ENCODE data around the gene DUOX2. TPM values are rescaled to one million over a fixed set of nuclear protein-coding genes. Genes with fewer than 3 reads are reported as not detected.

Gene DUOX2
- total RNA-seq, 1 donor from 2014 or later: 0.05 TPM

DNA sequence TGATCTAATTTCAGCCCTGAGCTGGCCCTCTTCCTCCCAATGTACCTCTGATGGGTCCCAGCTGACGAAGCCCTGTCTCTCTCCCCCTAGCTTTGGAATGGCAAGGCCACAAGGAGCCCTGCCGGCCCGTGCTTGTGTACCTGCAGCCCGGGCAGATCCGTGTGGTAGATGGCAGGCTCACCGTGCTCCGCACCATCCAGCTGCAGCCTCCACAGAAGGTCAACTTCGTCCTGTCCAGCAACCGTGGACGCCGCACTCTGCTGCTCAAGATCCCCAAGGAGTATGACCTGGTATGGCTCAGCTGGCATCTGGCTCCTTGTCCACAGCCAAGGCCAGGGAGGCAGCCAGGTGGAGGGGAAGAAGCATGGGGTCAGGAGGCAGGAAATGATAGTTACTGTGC is 30.0 kb upstream of the DUOX2 start:
- TF ChIP-seq, protein P1, sequence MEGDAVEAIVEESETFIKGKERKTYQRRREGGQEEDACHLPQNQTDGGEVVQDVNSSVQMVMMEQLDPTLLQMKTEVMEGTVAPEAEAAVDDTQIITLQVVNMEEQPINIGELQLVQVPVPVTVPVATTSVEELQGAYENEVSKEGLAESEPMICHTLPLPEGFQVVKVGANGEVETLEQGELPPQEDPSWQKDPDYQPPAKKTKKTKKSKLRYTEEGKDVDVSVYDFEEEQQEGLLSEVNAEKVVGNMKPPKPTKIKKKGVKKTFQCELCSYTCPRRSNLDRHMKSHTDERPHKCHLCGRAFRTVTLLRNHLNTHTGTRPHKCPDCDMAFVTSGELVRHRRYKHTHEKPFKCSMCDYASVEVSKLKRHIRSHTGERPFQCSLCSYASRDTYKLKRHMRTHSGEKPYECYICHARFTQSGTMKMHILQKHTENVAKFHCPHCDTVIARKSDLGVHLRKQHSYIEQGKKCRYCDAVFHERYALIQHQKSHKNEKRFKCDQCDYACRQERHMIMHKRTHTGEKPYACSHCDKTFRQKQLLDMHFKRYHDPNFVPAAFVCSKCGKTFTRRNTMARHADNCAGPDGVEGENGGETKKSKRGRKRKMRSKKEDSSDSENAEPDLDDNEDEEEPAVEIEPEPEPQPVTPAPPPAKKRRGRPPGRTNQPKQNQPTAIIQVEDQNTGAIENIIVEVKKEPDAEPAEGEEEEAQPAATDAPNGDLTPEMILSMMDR (IDR thresholded peaks at IDR 0.05; ENCODE audit: borderline replicate concordance): no peak
- intact Hi-C loops (cut with micrococcal nuclease): no loop called here

DNA sequence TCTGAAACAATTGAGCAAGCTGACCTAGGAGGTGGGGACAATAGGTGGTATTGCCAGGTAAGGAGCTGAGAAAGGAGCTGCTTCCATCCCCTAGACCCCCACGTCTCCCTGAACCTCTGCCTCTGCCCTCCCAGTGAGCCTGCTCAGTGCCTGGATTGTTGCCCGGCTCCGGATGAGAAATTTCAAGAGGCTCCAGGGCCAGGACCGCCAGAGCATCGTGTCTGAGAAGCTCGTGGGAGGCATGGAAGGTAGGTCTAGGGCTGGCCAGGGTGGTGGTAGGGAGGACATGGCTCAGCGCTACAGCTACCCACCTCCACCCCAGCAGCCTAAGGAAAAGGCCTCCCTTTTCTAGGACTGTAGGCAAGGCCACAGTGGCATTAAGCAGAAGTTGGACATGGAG is 29.1 kb upstream of the DUOX2 start:
- no peaks in the 10 kb centered on the region for H3K9me3 ChIP-seq (replicated peaks)
- H3K4me1 ChIP-seq: no peaks in the 10 kb centered on the region
- H3K4me3 ChIP-seq: no peak overlapping the region
- DNase-seq: no peak
- TF ChIP-seq, protein P1 (IDR thresholded peaks at IDR 0.05; ENCODE audit: borderline replicate concordance): no peak
- no peaks in the 10 kb centered on the region for H3K36me3 ChIP-seq
- no peak overlapping the region for H3K27ac ChIP-seq (replicated peaks)
- H3K27me3 ChIP-seq (ENCODE audit: low read depth): peaks cover 6% of the 10 kb centered on the region
- intact Hi-C loops (cut with micrococcal nuclease): no loop called here

More for the DNA sequence above, 30.0 kb upstream of the DUOX2 start:
- no peaks in the 10 kb centered on the region for H3K36me3 ChIP-seq
- H3K4me3 ChIP-seq: no peak overlapping the region
- no peak for DNase-seq
- H3K27ac ChIP-seq (replicated peaks): no peak overlapping the region
- H3K4me1 ChIP-seq: no peaks in the 10 kb centered on the region
- no peaks in the 10 kb centered on the region for H3K9me3 ChIP-seq (replicated peaks)
- peaks cover 6% of the 10 kb centered on the region for H3K27me3 ChIP-seq (ENCODE audit: low read depth)

- H3K9me3 ChIP-seq (replicated peaks): no peaks in the 10 kb centered on the region
Observed at GRCh38 chr15:45141386-45141785, 27.4 kb upstream of the DUOX2 start.

DNA sequence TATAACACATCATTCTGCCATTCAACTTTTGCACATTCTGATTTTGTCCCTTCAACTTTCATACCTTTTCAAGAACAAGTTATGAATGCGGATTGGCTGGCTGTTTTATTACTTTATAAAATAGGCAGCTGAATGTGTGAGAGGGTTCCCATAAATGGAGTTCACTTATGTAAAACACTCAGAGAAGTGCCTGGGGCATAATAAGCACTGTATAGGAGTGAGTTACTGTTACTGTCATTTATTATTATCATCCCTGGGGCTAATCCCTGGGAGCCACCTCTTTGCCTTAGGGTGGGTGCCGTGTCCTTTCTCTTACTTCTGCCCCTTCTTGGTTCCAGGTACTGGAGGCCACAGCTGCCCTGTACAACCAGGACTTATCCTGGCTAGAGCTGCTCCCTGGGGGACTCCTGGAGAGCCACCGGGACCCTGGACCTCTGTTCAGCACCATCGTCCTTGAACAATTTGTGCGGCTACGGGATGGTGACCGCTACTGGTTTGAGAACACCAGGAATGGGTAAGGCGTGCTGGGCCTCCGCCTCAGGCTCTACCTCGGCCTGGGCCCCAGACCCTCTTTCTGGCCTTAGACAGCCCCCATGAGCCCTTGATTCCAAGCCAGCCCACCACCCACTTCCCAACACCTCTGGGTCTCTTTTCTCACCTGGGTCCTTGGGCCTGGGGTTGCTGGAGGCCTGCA is 26.7 kb upstream of the DUOX2 start:
- intact Hi-C loops (cut with micrococcal nuclease): no loop called here
- TF ChIP-seq, protein P1 (IDR thresholded peaks at IDR 0.05; ENCODE audit: borderline replicate concordance): no peak
- Histone ChIP-seq H3K27me3 (ENCODE audit: low read depth) (peaks cover 21% of the 10 kb centered on the region), H3K4me1 (no peaks in the 10 kb centered on the region), H3K4me3 (no peak overlapping the region), H3K9me3 (replicated peaks) (no peaks in the 10 kb centered on the region), H3K27ac (replicated peaks) (no peak overlapping the region), H3K36me3 (no peaks in the 10 kb centered on the region)
- DNase-seq: no peak

More at GRCh38 chr15:45141386-45141785, 27.4 kb upstream of the DUOX2 start:
- DNase-seq: no peak
- no peak overlapping the region for H3K27ac ChIP-seq (replicated peaks)
- TF ChIP-seq, protein P1 (IDR thresholded peaks at IDR 0.05; ENCODE audit: borderline replicate concordance): no peak
- H3K4me3 ChIP-seq: no peak overlapping the region
- H3K4me1 ChIP-seq: no peaks in the 10 kb centered on the region
- intact Hi-C loops (cut with micrococcal nuclease): no loop called here
- H3K27me3 ChIP-seq (ENCODE audit: low read depth): peaks cover 16% of the 10 kb centered on the region
- no peaks in the 10 kb centered on the region for H3K36me3 ChIP-seq

GRCh38 chr15:45139770-45140169 is 25.8 kb upstream of the DUOX2 start:
- intact Hi-C loops (cut with micrococcal nuclease): no loop called here

More at GRCh38 chr15:45139770-45140169, 25.8 kb upstream of the DUOX2 start:
- Histone ChIP-seq H3K36me3 (no peaks in the 10 kb centered on the region), H3K27ac (replicated peaks) (no peak overlapping the region), H3K4me1 (peaks cover 7% of the 10 kb centered on the region), H3K4me3 (no peak overlapping the region), H3K9me3 (replicated peaks) (no peaks in the 10 kb centered on the region), H3K27me3 (ENCODE audit: low read depth) (peaks cover 29% of the 10 kb centered on the region)
- DNase-seq: no peak
- TF ChIP-seq, protein P1 (IDR thresholded peaks at IDR 0.05; ENCODE audit: borderline replicate concordance): no peak
